IPS-18a (cell line): ENCODE data around the gene LTBP2.

Experiments
- H3K27ac ChIP-seq: one replicate; pipeline ENCODE4 v1.5.1; 2013; ENCODE audit warnings: low read length
- H3K27me3 ChIP-seq: one replicate; pipeline ENCODE4 v1.6.1; 2013; ENCODE audit warnings: mild to moderate bottlenecking, low read length; ENCODE audit not compliant: control insufficient read depth, insufficient read depth
- H3K36me3 ChIP-seq: one replicate; pipeline ENCODE4 v1.6.1; 2013; ENCODE audit warnings: low read depth, low read length; ENCODE audit not compliant: control insufficient read depth
- H3K4me1 ChIP-seq: one replicate; pipeline ENCODE4 v1.6.1; 2013; ENCODE audit warnings: low read depth, low read length; ENCODE audit not compliant: control insufficient read depth
- H3K4me3 ChIP-seq: one replicate; pipeline ENCODE4 v1.5.1; 2013; ENCODE audit warnings: low read length
- H3K9ac ChIP-seq: one replicate; pipeline ENCODE4 v1.6.1; 2013; ENCODE audit warnings: mild to moderate bottlenecking, low read length, moderate library complexity
- H3K9me3 ChIP-seq: one replicate; pipeline ENCODE4 v1.6.1; 2013; ENCODE audit warnings: low read depth, low read length; ENCODE audit not compliant: control insufficient read depth

The LTBP2 gene

GRCh38 chr14:74511966-74512830, 99.8 kb downstream of the LTBP2 start:
- Histone ChIP-seq H3K27ac (no peak overlapping the region), H3K27me3 (no peaks in the 10 kb centered on the region), H3K9me3 (no peaks in the 10 kb centered on the region), H3K4me1 (peaks cover 39% of the 10 kb centered on the region), H3K9ac (no peak overlapping the region), H3K4me3 (no peak overlapping the region), H3K36me3 (no peaks in the 10 kb centered on the region)

- no peaks in the 10 kb centered on the region for H3K9me3 ChIP-seq
- H3K4me1 ChIP-seq, result peaks cover 32% of the 10 kb centered on the region
- H3K27ac ChIP-seq, result no peak overlapping the region
- H3K36me3 ChIP-seq, result no peaks in the 10 kb centered on the region
- H3K9ac ChIP-seq, result no peak overlapping the region
- H3K27me3 ChIP-seq, result no peaks in the 10 kb centered on the region
- H3K4me3 ChIP-seq, result no peak overlapping the region
Measured at GRCh38 chr14:74510959-74511409, 101.1 kb downstream of the LTBP2 start.

DNA sequence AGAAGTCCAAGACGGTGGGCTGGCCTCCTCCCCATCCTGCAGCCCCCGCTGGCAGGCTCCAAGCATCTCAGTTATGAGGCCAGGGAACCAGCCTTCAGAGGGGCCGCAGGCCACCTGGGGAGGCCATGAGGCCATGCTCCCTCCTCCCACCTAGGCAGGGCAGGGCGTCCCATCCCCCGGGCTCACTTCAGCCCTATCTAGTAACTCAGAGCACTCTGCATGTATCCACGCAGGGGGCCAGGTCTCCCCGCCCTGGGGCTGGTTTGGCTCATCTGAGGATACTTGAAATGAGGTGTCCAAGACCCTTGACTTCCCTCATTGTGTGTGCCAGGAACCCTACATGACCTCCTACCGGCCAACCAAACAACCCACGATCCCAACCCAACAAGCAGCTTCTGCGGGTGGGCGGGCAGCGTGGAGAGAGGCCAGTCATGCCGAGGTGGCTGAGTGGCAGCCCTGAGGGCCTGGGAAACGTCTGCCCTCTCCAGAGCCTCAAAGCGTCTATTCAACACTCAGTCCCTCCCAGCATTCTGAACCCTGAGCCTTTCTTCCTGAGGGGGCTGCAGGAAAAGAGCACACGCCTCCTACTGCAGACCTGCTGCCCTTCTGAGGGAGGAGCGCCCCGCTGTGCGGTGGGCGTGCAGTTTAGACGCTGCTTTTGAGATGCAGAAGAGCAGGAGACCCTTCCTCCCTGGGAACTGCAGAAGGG, 101.7 kb downstream of the LTBP2 start:
- Histone ChIP-seq H3K36me3 (no peaks in the 10 kb centered on the region), H3K4me3 (no peak overlapping the region), H3K27ac (no peak overlapping the region), H3K27me3 (no peaks in the 10 kb centered on the region), H3K4me1 (peaks cover 32% of the 10 kb centered on the region), H3K9ac (no peak overlapping the region), H3K9me3 (no peaks in the 10 kb centered on the region)

- Histone ChIP-seq H3K4me3 (no peak overlapping the region), H3K9ac (no peak overlapping the region), H3K4me1 (peaks cover 29% of the 10 kb centered on the region), H3K27ac (no peak overlapping the region), H3K27me3 (no peaks in the 10 kb centered on the region), H3K36me3 (no peaks in the 10 kb centered on the region), H3K9me3 (no peaks in the 10 kb centered on the region)
Measured at GRCh38 chr14:74509587-74510222, 102.3 kb downstream of the LTBP2 start.

- Histone ChIP-seq H3K4me3 (no peak overlapping the region), H3K27me3 (no peaks in the 10 kb centered on the region), H3K36me3 (no peaks in the 10 kb centered on the region), H3K9me3 (no peaks in the 10 kb centered on the region), H3K27ac (no peak overlapping the region), H3K4me1 (peaks cover 22% of the 10 kb centered on the region), H3K9ac (no peak overlapping the region)
Measured at GRCh38 chr14:74508844-74509428, 103.1 kb downstream of the LTBP2 start.

GRCh38 chr14:74508292-74508731, 103.7 kb downstream of the LTBP2 start:
- Histone ChIP-seq H3K9me3 (no peaks in the 10 kb centered on the region), H3K4me3 (no peak overlapping the region), H3K4me1 (peaks cover 20% of the 10 kb centered on the region), H3K9ac (no peak overlapping the region), H3K27me3 (no peaks in the 10 kb centered on the region), H3K36me3 (no peaks in the 10 kb centered on the region), H3K27ac (no peak overlapping the region)

DNA sequence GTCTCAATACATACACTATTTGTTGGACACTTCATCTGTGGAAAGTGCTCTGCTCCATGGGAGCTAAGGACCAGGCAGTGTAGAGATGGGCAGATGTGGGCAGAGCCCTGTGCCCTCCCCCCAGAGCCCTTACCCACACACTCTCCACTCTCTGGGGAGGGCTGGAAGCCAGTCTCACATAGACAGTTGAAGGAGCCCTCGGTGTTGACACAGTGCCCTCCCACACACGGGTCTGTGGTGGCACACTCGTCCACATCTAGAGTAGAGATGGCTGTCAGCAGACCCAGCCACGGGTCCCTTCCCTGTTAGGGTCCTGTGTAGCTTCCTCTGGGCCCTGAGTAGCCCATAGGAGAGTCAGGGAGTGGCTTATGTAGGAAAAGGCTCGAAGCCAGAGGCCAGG, 104.2 kb downstream of the LTBP2 start:
- Histone ChIP-seq H3K4me3 (no peak overlapping the region), H3K27me3 (no peaks in the 10 kb centered on the region), H3K9ac (no peak overlapping the region), H3K27ac (no peak overlapping the region), H3K36me3 (no peaks in the 10 kb centered on the region), H3K4me1 (peaks cover 20% of the 10 kb centered on the region), H3K9me3 (no peaks in the 10 kb centered on the region)

DNA sequence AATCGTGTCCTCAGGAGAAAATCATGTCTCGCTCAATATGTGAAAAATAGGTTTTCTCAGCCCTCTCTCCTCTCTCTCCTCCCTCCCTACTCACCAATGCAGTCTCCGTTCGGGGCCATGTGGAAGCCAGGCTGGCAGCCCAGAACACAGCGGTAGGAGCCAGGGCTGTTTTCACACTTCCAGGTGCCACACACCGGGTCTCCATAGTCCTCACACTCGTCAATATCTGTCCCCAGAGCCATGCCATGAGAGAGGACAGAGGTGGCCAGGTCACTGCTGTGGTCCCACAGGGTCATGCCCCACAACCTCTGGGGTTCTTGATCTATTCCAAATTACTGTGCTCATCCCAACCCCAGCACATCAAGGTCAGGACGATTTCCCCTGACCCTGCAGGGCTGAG, 105.0 kb downstream of the LTBP2 start:
- Histone ChIP-seq H3K4me1 (peaks cover 20% of the 10 kb centered on the region), H3K4me3 (no peak overlapping the region), H3K27me3 (no peaks in the 10 kb centered on the region), H3K9me3 (no peaks in the 10 kb centered on the region), H3K9ac (no peak overlapping the region), H3K27ac (no peak overlapping the region), H3K36me3 (no peaks in the 10 kb centered on the region)

DNA sequence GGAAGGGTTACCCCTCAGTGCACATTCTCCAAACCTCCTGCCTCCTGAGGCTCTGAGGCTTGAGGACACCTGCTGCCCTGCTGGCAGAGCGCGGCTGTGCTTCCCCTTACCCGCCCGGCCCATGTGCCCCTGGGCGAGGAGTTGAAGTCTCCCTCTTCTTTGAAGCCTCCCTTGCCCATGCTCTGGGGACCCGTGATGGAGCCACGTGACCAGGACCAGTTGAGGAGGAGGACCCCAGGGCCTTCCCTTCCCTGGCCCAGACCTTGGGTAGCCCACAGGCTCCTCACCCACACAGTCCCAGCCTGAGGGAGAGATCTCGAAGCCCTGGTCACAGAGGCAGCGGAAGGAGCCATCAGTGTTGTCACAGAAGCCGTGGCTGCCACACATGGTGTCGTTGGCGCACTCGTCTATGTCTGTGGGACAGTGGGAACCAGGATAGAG, 105.6 kb downstream of the LTBP2 start:
- Histone ChIP-seq H3K4me3 (no peak overlapping the region), H3K9me3 (no peaks in the 10 kb centered on the region), H3K36me3 (no peaks in the 10 kb centered on the region), H3K27me3 (no peaks in the 10 kb centered on the region), H3K4me1 (peaks cover 27% of the 10 kb centered on the region), H3K27ac (no peak overlapping the region), H3K9ac (no peak overlapping the region)

GRCh38 chr14:74505831-74506230, 106.2 kb downstream of the LTBP2 start:
- Histone ChIP-seq H3K9ac (no peak overlapping the region), H3K27me3 (no peaks in the 10 kb centered on the region), H3K9me3 (no peaks in the 10 kb centered on the region), H3K36me3 (no peaks in the 10 kb centered on the region), H3K27ac (no peak overlapping the region), H3K4me3 (no peak overlapping the region), H3K4me1 (peaks cover 29% of the 10 kb centered on the region)
